HepG2 (cell line): ENCODE measurements around the gene DRAP1. TPM values are rescaled to one million over a fixed set of nuclear protein-coding genes. Genes with fewer than 3 reads are reported as not detected.

Experiments used
- AGO1 ChIP-seq: fragments of 200-400 bp; formaldehyde crosslinking; IDR thresholded peaks from 2 replicates; pipeline ENCODE4 v1.6.1; 2017; ENCODE audit warnings: mild to moderate bottlenecking, low read depth, low read length, moderate library complexity; ENCODE audit not compliant: poor library complexity, severe bottlenecking
- ARID4A ChIP-seq: sonication (generic); formaldehyde crosslinking; IDR thresholded peaks from 2 replicates; pipeline ENCODE4 v1.5.0; 2020; ENCODE audit warnings: mild to moderate bottlenecking, missing genetic modification reagents, borderline replicate concordance
- DPF2 ChIP-seq: sonication (generic); formaldehyde crosslinking; IDR thresholded peaks from 2 replicates; pipeline ENCODE4 v1.4.0; 2020; ENCODE audit warnings: mild to moderate bottlenecking, low read depth, missing genetic modification reagents, borderline replicate concordance
- STAT5B ChIP-seq: sonication (generic); formaldehyde crosslinking; IDR thresholded peaks from 2 replicates; pipeline ENCODE4 v1.4.0; 2020; ENCODE audit warnings: missing genetic modification reagents
- XBP1 ChIP-seq: sonication (generic); formaldehyde crosslinking; IDR thresholded peaks from 2 replicates; pipeline ENCODE4 v1.5.0; 2020; ENCODE audit warnings: missing genetic modification reagents
- ZBTB7A ChIP-seq: sonication (generic); formaldehyde crosslinking; IDR thresholded peaks from 2 replicates; pipeline ENCODE4 v1.8.0; 2022; ENCODE audit warnings: mild to moderate bottlenecking, missing genetic modification reagents
- ZNF614 ChIP-seq: IDR thresholded peaks from 2 replicates; pipeline ENCODE4 v1.6.1; 2018; ENCODE audit warnings: missing biosample characterization, missing genetic modification reagents, inconsistent platforms, borderline replicate concordance
- ZNF709 ChIP-seq: sonication (generic); formaldehyde crosslinking; IDR thresholded peaks from 2 replicates; pipeline ENCODE4 v1.5.0; 2020; ENCODE audit warnings: mild to moderate bottlenecking, missing genetic modification reagents
- polyA plus RNA-seq, 8 experiments: library from polyadenylated mRNA; depleted of rRNA in 3 of 8; stranded (reverse) in 7 of 8; unstranded in 1 of 8; fragments of >200 nt; fragmentation: Illumina TruSeq in 4 of 8; extraction: Trizol in 4 of 8; gene quantifications; 2 replicates each; pipeline versions ENCODE4 v1.2.1 to v1.2.3, GENCODE V29; 2011 to 2016; ENCODE audit warnings: low read depth in 4 of 8, missing spikeins in 1 of 8, mixed read lengths in 1 of 8; ENCODE audit not compliant: insufficient read depth in 1 of 8
- total RNA-seq, 5 experiments: library from RNA; depleted of rRNA; stranded (reverse); fragments of >200 nt; fragmentation: Illumina TruSeq; extraction: Trizol; gene quantifications; 2 replicates each; pipeline ENCODE4 v1.2.3, GENCODE V29; 2016; ENCODE audit warnings: low read depth in 1 of 5

DRAP1 gene
- total and polyA plus RNA-seq, 2 of the 13 experiments (the other 11 are each of a cell fraction or from before 2014, with no cell fraction given): 46.8 to 52.3 TPM

GRCh38 chr11:65870307-65870658 is 48.9 kb upstream of the DRAP1 start (continued):
- no peak for TF ChIP-seq ARID4A (CRISPR knock-in tag)
- no peak for TF ChIP-seq ZNF614 (CRISPR knock-in tag)
- TF ChIP-seq XBP1 (CRISPR knock-in tag): no peak
- TF ChIP-seq ZBTB7A (CRISPR knock-in tag): no peak
- TF ChIP-seq DPF2 (CRISPR knock-in tag): no peak
- TF ChIP-seq AGO1: peak; percentile 60
- TF ChIP-seq STAT5B: no peak
- no peak for TF ChIP-seq ZNF709 (CRISPR knock-in tag)
- TF ChIP-seq, all 625 proteins: peak for 5
